Measurements from ENCODE around the gene ACADM.
"Not testable (repeated sequence)": the region's sequence is repeated elsewhere in the genome, so short reads cannot be mapped to it uniquely, and the experiment has no call there.

ACADM gene

DNA sequence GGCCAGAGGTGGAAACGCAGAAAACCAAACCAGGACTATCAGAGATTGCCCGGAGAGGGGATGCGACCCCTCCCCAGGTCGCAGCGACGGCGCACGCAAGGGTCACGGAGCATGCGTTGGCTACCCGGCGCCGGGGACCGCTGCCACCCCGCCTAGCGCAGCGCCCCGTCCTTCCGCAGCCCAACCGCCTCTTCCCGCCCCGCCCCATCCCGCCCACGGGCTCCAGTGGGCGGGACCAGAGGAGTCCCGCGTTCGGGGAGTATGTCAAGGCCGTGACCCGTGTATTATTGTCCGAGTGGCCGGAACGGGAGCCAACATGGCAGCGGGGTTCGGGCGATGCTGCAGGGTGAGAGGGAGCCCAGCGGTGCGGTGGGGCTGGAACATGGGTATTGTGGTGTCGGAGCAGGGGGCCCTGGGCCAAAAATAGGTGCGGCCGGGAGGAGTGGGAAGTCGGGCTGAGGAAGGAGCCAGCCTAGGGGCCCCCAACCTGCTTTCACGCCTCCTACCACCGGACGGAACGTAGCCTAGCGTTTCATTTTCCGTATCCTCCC lies at the start of gene ACADM:
Gene ACADM (plus strand): TSS at position 238 of the 551 bp plus-strand sequence. CDS start 79 bp downstream, at position 317.
- peak; percentile 37 to 77 for DNase-seq

DNA sequence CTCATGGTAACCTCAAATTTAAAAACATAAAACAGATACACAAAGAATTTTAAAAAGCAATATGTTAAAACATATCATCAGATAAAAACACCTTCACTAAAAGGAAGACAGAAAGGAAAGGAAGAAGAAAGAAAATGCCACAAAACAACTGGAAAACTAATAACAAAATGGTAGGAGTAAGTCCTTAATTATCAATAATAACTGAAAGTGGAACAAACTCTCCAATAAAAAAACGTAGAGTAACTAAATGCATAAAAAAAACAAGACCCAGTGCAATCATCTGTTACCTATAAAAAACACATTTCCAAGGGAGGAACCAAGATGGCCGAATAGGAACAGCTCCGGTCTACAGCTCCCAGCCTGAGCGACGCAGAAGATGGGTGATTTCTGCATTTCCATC lies 47.1 kb upstream of the ACADM start:
- no peak for DNase-seq

DNA sequence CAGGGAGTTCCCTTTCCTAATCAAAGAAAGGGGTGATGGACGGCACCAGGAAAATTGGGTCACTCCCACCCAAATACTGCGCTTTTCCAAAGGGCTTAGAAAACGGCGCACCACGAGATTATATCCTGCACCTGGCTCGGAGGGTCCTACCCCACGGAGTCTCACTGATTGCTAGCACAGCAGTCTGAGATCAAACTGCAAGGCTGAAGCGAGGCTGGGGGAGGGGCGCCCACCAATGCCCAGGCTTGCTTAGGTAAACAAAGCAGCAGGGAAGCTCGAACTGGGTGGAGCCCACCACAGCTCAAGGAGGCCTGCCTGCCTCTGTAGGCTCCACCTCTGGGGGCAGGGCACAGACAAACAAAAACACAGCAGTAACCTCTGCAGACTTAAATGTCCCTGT lies 46.5 kb upstream of the ACADM start:
- not testable (repeated sequence) for DNase-seq

DNA sequence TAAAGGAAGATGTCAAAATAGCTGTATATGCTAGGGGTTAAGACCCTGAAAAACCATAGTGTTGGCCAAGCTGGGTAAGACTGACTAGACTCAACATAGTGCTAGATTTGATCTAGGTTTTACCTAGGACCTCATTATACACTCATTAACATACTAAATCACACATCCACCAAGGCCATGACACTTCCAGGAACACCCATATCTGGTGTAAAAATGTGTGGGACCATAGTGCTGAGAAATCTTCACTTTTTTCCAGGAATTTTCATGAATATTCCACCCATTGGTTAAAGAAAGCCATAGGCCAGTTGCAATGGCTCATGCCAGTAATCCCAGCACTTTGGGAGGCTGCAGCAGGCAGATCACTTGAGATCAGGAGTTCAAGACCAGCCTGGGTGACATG lies 34.0 kb upstream of the ACADM start:
- no peak for DNase-seq

DNA sequence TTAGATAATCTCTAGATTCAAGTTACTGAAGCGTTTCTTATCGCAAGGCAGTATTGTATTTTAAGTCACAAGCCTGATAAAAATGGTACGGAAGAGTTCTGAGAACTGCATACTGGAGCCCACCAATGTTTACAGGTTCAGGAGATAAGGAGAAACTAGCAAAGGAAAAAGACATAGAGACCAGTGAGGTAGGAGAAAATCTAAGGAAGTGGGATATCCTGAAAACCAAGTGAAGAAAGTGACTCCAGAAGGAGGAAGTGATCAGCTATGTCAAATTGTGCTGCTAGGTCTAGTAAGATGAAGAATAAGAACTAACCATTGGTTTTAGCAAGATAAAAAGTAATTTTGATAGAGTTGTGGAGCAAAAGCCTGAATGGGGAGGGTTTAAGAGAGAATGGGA lies 31.0 kb upstream of the ACADM start:
- DNase-seq = no peak

DNA sequence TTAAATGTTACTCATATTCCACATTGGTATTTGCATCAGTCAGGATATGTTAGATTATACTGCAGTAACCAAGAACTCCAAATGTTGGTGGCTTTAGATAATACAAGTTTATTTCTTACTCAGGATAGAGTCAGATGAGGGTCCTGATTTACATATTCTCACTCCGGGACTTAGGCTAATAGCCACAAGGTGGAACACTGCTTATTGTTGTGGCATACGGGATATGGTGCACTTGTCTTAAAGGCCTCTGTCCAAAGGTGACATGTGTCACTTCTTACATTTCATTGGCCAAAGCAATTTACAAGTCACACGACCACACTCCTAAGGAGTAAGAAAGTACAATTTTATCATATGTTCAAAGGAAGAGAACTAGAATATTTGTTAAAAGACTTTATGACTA lies 28.5 kb upstream of the ACADM start:
- DNase-seq = no peak

DNA sequence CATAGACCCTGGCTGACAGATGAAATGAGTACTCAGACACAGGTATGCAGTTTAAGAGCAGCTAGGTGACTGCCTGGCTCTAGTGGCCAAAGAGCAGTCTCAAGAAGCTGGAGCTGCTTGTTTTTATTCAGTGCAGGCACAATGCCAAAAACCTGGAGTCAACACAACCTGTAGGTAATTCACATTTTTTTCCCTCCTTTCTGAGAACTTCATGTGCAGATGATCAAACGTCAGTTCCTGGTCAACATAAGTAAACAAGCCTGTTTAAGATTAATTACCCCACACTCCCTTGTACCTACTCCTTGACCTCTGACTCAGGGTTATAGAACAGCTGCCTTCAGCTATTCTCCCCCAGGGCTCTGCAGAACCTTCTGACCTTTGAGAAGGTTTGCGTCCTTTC lies 17.3 kb upstream of the ACADM start:
- no peak for DNase-seq

DNA sequence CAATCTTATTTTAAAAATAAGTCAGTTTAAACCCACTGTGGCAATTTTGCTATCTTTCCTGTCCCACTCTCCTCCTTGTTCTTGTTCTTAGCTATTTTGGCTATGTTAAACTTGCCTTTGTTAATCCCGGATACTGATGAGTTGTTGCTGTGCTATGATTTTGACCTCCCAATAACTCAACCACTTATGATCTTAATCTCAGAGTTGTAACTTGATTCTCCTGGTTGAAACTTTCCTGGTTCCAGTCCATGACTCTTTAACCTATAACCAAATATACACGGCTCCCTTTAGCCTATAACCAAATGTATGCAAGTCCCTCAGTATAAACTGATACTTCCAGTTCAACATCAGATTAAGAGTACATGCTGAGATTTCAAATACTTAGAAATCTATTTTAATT lies 15.6 kb upstream of the ACADM start:
- no peak for DNase-seq

DNA sequence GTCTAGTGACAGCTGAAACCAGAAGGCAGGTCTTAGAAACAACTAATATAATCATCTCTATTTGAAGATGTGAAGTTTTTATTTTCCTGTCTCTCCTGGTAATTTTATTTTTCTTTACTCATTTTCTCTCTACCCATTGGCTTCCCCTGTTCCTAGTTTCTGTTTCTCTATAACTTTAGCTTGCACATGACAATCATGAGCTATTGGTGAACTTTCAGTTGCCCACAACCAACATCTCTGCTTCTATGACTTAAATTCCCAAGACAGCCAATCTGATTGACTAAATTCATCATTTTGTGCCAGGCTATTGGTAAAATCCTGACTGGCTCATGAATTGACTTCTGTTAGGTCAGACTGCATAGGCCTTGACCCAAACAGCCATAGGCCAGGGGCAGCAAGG lies 13.7 kb upstream of the ACADM start:
- no peak for DNase-seq

DNA sequence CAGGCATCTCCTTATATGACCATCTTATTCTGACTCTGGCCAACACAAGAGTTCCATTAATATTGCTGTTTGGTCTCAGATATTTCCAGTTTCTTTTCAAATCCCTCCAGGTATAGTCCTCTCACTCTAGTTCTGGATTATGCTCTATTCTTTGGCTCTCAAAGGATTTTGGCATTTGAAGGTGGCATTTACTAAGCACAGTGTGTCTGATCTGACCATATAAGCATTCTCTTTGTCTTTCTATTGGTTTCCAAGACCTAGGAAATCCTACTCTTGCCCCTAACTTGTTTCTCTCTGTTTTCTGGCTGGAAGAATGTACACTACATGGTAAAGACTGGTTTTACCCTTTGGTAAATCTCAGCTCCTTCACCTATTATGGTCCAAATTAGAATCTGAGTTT lies 12.7 kb upstream of the ACADM start:
- DNase-seq = no peak

DNA sequence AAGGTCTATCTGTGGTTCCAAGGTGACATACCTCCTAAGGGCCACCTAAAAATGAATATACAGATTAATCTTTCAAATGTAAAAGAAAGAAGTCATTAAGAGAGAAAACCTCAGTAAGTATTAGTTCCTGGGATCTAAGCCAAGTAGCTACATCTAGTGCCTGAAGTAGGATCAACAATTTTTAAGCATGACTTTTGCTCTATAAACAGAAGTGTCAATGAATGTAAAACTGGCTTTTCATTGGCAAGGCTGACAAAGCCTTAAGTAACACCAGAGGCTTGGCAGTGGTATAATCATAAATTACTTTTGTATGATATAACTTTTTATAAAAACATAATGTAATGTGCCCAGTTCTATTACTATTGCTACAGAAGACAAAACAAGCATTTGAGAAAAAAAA lies 12.2 kb upstream of the ACADM start:
- no peak for DNase-seq

DNA sequence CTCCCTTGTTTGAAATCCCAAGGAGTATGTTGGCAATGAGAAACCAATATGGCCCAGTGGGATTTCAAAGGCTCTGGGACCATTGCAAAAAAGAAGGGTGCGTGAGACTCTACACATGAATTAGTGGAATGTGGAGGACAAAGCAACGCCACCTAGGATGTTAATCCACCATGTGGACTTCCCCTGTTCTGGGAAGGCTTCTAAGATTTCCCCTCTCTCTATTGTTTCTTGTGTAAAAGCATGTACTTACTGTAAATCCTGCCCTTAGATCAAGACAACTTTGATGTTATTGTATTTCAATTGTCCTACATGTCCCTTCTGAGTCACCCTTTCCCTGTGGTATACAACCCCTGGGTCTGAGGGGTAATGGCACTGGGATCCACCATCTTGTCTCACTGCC lies 4.7 kb upstream of the ACADM start:
- DNase-seq = no peak

DNA sequence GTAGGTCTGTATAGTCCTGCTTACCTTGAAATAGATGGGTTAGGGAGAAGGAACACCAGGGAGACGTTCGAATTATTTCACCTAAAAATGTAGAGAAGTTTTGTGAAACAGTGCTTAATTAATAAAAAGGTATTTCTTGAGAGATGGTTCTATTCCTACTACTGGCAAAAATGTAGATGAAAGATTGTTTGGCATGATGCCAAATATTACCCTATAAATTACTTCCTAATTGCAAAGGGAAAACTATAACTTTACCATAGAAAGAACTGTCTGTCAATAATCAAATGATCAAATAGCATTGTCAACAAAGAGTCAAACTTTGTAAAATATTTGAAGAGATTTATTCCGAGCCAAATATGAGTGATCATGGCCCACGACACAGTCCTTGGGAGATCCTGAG lies 4.2 kb upstream of the ACADM start:
- DNase-seq = no peak

DNA sequence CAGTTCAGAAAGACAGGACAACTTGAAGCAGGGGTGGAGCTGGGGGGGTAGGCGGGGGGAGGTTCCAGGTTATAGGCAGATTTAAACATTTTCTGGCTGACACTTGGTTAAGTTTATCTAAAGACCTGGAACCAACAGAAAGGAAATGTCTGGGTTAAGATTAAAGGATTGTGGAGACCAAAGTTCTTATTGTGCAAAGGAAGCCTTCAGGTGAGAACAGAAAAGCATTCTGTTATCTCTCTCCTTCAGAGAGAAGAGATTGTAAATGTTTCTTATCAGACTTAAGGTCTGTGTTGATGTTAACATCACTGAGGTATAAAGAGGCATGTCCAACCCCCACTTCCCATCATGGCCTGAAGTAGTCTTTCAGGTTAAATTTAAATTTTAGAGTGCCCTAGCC lies 3.7 kb upstream of the ACADM start:
- DNase-seq = no peak

DNA sequence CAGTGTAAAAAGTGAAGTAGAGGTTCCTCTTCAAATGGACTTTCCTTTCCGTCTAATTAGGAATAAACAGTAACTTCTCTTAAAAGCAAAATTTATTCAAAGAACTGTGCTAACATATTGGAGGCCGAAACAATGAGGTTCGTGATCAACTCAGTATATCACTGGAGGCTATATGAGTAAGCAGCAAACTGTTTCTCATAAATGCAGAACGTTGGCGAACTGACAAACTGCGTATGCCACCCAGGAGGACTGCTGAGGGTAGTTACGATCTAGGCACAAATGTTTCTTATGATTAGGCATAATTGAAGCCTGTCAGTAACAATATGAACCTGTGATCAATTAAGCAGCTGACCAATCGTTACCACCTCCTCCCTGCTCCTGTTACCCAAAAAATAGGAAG lies 2.3 kb upstream of the ACADM start:
- DNase-seq = not testable (repeated sequence)

DNA sequence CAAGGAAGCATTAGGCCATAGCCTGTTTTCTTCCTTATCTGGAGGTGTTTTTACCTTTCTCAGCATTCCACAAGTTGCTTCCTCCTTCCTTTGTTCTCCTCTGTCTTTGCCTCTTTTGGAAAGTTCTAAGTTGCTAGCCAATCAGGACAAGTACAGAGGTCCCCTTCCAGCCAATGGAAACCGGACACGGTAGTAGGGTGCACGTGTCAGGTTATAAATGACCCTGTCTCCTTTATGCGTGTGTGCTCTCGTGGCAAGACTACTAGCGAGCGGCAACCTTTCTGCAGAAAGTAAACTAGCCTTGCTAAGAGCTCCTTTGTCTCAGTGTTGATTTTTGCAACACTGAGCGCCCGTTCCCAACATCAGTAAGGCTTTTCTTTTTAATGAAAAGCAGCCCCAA lies 1.5 kb upstream of the ACADM start:
- no peak for DNase-seq

DNA sequence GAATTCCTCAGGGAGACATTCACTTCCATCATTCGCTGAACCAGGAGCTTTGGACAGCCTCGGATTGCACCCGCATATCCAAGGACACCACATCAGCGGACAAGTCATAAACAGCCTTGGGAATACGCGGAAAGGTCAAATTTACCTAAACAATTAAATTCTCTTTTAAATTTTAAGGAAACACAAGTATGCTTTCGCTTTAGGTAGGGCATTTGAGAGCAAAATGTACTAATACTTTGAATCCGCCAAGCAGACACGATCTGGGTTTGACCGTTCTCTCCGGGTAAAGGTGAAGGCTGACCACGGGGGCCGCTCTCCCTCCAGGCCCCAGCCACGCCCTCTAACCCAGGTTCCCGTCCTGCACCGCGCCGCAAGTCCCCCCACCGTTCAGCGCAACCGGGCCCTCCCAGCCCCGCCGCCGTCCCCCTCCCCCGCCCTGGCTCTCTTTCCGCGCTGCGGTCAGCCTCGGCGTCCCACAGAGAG lies 479 bp upstream of the ACADM start:
- DNase-seq = peak; percentile 49 to 78

DNA sequence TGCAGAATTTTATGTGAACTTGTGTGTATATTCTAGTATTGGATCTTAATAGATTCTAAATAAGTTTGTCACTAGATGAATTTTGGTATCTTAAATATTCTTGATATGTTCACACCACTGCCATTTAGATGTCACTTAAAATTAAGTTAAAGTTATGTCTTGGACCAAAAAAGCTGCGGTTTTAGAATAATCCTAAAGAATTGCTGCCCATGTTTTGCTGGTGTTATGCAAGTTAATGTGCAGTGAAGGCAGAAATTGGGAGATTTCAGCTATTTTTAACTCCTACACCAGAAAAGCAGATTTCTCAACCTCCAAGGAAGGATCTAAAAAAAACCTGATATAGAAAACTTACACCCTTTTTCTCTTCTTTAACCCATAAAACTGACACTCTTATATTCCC lies 757 bp downstream of the ACADM start:
- no peak for DNase-seq

DNA sequence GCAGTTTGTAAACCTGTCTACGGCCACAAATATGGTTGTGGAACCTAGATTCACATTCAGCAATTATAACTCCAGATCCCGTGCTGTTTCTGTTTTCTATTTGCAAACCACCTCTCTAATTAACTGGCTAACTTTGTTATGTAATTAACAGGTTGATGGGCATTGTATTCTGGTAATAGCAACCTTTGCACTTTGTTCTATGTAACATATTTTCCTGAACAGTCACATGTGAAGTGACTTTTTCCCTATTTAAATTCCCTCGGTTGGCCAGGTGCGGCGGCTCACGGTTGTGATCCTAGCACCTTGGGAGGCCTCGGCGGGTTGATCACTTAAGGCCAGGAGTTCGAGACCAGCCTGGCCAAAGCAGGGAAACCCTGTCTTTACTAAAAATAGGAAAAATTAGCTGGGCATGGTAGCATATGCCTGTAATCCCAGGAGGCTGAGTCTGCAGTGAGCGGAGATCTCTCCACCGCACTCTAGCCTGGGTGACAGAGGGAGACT lies 1.4 kb downstream of the ACADM start:
- no peak for DNase-seq

DNA sequence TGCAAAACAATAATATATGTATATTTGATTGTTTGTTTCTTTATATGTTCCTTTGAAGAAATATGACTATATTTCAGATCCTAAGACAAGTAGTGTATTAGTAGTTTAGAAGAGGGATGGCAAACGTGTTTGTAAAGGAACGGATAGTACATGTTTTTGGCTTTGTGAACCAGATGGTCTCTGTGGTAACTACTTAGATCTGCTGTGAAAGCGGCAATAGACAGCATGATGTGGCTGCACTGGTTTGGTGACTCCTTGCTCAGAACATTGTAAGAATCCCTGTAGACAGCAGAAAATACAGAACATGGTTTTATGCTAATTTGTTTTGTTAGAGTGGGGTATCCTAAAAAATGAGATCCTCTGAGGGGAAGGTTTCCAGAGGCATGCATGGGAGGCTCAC lies 3.1 kb downstream of the ACADM start:
- no peak for DNase-seq

DNA sequence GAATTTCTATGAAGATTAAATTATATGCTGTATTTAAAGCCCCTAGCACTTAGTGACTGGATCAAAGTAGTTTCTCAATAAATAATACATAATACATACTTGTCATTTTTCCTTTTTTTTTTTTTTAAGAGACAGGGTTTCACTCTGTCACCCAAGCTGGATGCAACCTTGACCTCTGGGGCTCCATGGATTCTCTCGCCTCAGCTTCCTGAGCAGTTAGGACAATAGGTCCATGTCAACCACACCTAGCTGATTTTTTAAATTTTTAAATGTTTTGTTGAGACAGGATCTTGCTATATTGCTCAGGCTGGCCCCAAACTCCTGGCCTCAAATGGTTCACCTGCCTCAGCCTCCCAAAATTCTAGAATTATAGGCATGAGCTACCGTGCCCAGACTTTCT lies 5.9 kb downstream of the ACADM start:
- no peak for DNase-seq

DNA sequence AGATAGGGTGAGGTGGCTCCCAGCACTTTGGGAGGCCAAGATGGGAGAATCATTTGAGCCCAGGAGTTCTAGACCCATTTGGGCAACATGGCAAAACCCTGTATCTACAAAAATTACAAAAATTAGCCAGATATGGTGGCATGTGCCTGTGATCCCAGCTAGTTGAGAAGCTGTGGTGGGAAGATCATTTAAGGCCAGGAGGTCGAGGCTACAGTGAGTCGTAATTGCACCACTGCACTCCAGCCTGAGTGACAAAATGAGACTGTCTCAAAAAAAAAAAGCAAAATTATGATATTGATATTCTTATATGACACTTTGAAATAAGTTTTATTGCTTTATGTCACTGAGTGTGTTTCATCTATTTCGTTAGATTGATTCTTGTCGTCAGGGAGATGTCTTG lies 7.4 kb downstream of the ACADM start:
- no peak for DNase-seq

DNA sequence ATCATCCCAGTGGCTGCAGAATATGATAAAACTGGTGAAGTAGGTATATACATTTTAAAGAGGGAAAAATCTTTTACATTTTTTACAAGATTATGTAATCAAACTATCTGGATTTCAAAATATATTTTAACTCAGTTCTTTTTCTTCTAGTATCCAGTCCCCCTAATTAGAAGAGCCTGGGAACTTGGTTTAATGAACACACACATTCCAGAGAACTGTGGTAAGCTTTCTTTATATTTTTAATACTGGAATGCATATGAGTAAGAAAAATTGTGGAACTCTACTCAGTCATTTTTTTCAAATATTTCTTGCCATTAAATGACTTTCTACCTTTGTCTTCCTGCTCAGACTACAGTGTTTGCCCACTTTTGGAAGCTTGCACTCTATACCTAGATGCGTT lies 8.2 kb downstream of the ACADM start:
- DNase-seq = no peak

DNA sequence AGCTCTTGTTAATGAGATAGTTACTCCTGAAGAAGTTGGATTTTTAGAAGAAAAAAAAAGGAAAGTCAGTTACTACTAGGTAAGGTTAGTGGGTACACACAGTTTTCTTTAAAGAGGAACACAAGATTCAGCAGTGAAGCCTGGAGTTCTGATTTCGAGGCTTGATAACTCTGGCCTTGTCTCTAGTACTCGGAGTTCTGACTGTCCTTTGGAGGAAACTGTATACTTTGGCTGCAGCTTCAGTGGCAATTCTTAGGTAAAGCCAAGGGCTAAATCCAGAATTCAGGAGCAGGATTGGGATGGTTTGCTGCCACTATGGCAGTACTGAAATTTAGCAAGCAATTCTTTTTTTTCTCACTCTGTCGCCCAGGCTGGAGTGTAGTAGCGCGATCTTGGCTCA lies 9.2 kb downstream of the ACADM start:
- no peak for DNase-seq

DNA sequence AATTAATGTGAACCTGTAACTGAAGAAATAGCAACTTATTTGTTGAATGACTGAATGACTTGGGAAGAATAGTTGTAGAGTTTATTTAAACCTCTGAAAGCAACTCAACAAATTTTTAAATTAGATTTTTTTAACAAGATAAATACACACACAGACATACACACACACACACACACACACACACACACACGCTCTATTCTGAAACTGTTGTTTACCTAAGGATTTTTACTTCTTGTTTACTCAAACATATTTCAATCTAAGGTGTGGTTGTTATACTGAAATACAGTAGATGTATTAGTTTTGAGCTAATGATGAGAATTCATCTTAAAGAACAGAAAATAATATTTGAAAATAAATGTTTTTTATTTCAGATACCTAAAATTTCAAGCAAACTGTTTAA lies 11.5 kb downstream of the ACADM start:
- DNase-seq = no peak

Measured in SW 1271 (cell line).